A549 (cell line): Measurements from ENCODE around the gene NAP1L4. TPM values are rescaled to one million over a fixed set of nuclear protein-coding genes. Genes with fewer than 3 reads are reported as not detected.

Experiments
- ATAC-seq, 2 experiments: fragments of 200-7000 bp in 1 of 2; fragments of >200 bp in 1 of 2; cut with Nextera tagmentation in 1 of 2; cut with Tn5 transposase in 1 of 2; 3 replicates each; pipeline versions ENCODE4 v1.8.0 to v1.9.1; 2018 to 2020; ENCODE audit warnings: mild to moderate bottlenecking in 1 of 2, moderate library complexity in 1 of 2
- CTCF ChIA-PET: fragments of 300-600 bp; sonication (Branson Sonifier 250); formaldehyde crosslinking; extraction: SDS; loops from one replicate; lab custom pipeline; 2021; ENCODE audit warnings: antibody characterized with exemption, inconsistent platforms; lab: Yijun Ruan, JAX
- POLR2A ChIA-PET: fragments of 350-600 bp; formaldehyde crosslinking; extraction: SDS; loops from one replicate; lab custom pipeline; 2021; ENCODE audit warnings: antibody characterized with exemption, inconsistent platforms; lab: Yijun Ruan, JAX
- DNase-seq, 2 experiments: peaks; one replicate each; pipeline versions ENCODE4 v3.0.0 to v3.0.0-alpha.2; 2011 to 2016; ENCODE audit warnings: low read depth in 1 of 2, low spot score in 1 of 2
- FAIRE-seq: peaks from 2 replicates; lab custom pipeline; 2011; peaks lifted over from hg19 to GRCh38; lab: Jason Lieb, UNC
- H3K27ac ChIP-seq, 2 experiments: fragments of >200 bp; sonication (Bioruptor Twin); formaldehyde crosslinking; 3 replicates each; pipeline ENCODE4 v1.5.1; 2016 to 2017
- H3K4me1 ChIP-seq: fragments of >200 bp; sonication (Bioruptor Twin); formaldehyde crosslinking; 3 replicates; pipeline ENCODE4 v1.6.1; 2016
- H3K4me2 ChIP-seq: fragments of >200 bp; sonication (Bioruptor Twin); formaldehyde crosslinking; 3 replicates; pipeline ENCODE4 v1.6.1; 2016
- H3K4me3 ChIP-seq: fragments of >200 bp; sonication (Bioruptor Twin); formaldehyde crosslinking; 3 replicates; pipeline ENCODE4 v1.5.1; 2016
- H3K9me3 ChIP-seq: fragments of >200 bp; sonication (Bioruptor Twin); formaldehyde crosslinking; 3 replicates; pipeline ENCODE4 v1.6.1; 2016
- ATOH8 ChIP-seq: fragments of 250-450 bp; sonication (Bioruptor Pico); IDR thresholded peaks from 2 replicates; pipeline ENCODE4 v1.5.0; 2020; ENCODE audit warnings: low read depth, mild to moderate bottlenecking, moderate library complexity
- BCL3 ChIP-seq: fragments of >200 bp; sonication (Bioruptor Twin); formaldehyde crosslinking; IDR thresholded peaks from 3 replicates; pipeline ENCODE4 v1.6.1; 2016
- CEBPB ChIP-seq, 2 experiments: fragments of >200 bp in 1 of 2; sonication (Bioruptor Twin) in 1 of 2; formaldehyde crosslinking in 1 of 2; IDR thresholded peaks; 2 replicates each; pipeline ENCODE4 v1.6.1; 2012 to 2016
- CHD4 ChIP-seq: fragments of 200-600 bp; sonication (generic); IDR thresholded peaks from 2 replicates; pipeline ENCODE4 v1.6.1; 2016; ENCODE audit warnings: antibody characterized with exemption, mild to moderate bottlenecking, borderline replicate concordance
- CTCF ChIP-seq: fragments of >200 bp; sonication (Bioruptor Twin); formaldehyde crosslinking; IDR thresholded peaks from 3 replicates; pipeline ENCODE4 v1.5.1; 2016
- EHMT2 ChIP-seq: fragments of 200-600 bp; sonication (generic); IDR thresholded peaks from 2 replicates; pipeline ENCODE4 v1.6.1; 2016; ENCODE audit warnings: antibody characterized with exemption, low read depth, mild to moderate bottlenecking, moderate library complexity
- ELK1 ChIP-seq: fragments of 150-350 bp; IDR thresholded peaks from 2 replicates; pipeline ENCODE4 v1.6.1; 2014; ENCODE audit warnings: low read depth, mild to moderate bottlenecking, low read length
- EP300 ChIP-seq, 2 experiments: fragments of >200 bp; sonication (Bioruptor Twin); formaldehyde crosslinking; IDR thresholded peaks; 2 replicates in 1 of 2; 3 replicates in 1 of 2; pipeline ENCODE4 v1.6.1; 2016 to 2017
- ESRRA ChIP-seq: fragments of 150-350 bp; IDR thresholded peaks from 2 replicates; pipeline ENCODE4 v1.6.1; 2014; ENCODE audit warnings: mild to moderate bottlenecking, low read length, borderline replicate concordance
- FOSL2 ChIP-seq, 2 experiments: fragments of 450-650 bp in 1 of 2; fragments of >200 bp in 1 of 2; sonication (Bioruptor Twin) in 1 of 2; formaldehyde crosslinking; IDR thresholded peaks; 2 replicates each; pipeline versions ENCODE4 v1.5.0 to v1.6.1; 2016 to 2020; ENCODE audit warnings: mild to moderate bottlenecking in 1 of 2, moderate library complexity in 1 of 2
- FOXS1 ChIP-seq: fragments of 250-450 bp; sonication (Bioruptor Pico); IDR thresholded peaks from 2 replicates; pipeline ENCODE4 v1.5.0; 2020; ENCODE audit warnings: mild to moderate bottlenecking, moderate library complexity
- HEYL ChIP-seq: fragments of 250-450 bp; sonication (Bioruptor Pico); IDR thresholded peaks from 2 replicates; pipeline ENCODE4 v1.8.0; 2021; ENCODE audit warnings: mild to moderate bottlenecking, moderate library complexity
- HOXB5 ChIP-seq: fragments of 250-450 bp; sonication (Bioruptor Pico); IDR thresholded peaks from 2 replicates; pipeline ENCODE4 v1.5.0; 2020; ENCODE audit warnings: mild to moderate bottlenecking, moderate library complexity
- JUN ChIP-seq, 2 experiments: fragments of >200 bp; sonication (Bioruptor Twin); formaldehyde crosslinking; IDR thresholded peaks; 2 replicates in 1 of 2; 3 replicates in 1 of 2; pipeline ENCODE4 v1.6.1; 2016 to 2017
- MAFK ChIP-seq: fragments of 450-650 bp; IDR thresholded peaks from 2 replicates; pipeline ENCODE4 v1.6.1; 2014; ENCODE audit not compliant: partially characterized antibody
- MAZ ChIP-seq: fragments of 150-350 bp; IDR thresholded peaks from 2 replicates; pipeline ENCODE4 v1.6.1; 2014; ENCODE audit warnings: antibody characterized with exemption, low read depth, low read length, borderline replicate concordance
- MYC ChIP-seq: IDR thresholded peaks from 2 replicates; pipeline ENCODE4 v1.6.1; 2012; ENCODE audit warnings: mild to moderate bottlenecking, inconsistent platforms, low read length, improper control_type of control experiment, borderline replicate concordance
- NPAS2 ChIP-seq: fragments of 250-450 bp; sonication (Bioruptor Pico); IDR thresholded peaks from 2 replicates; pipeline ENCODE4 v1.8.0; 2022; ENCODE audit warnings: mild to moderate bottlenecking, moderate library complexity, borderline replicate concordance
- POLR2A ChIP-seq: IDR thresholded peaks from 2 replicates; pipeline ENCODE4 v1.6.1; 2012; ENCODE audit warnings: mild to moderate bottlenecking, low read length
- RAD21 ChIP-seq, 2 experiments: fragments of >200 bp in 1 of 2; sonication (Bioruptor Twin) in 1 of 2; formaldehyde crosslinking in 1 of 2; IDR thresholded peaks in 1 of 2; conservative IDR thresholded peaks in 1 of 2; 2 replicates in 1 of 2; 3 replicates in 1 of 2; pipeline ENCODE4 v1.6.1; 2012 to 2018; ENCODE audit warnings: inconsistent platforms in 1 of 2
- RCOR1 ChIP-seq: fragments of 150-350 bp; IDR thresholded peaks from 2 replicates; pipeline ENCODE4 v1.6.1; 2014; ENCODE audit warnings: antibody characterized with exemption, low read length, low read depth
- ZNF302 ChIP-seq: fragments of 250-450 bp; sonication (Bioruptor Pico); IDR thresholded peaks from 2 replicates; pipeline ENCODE4 v1.9.0; 2021; ENCODE audit warnings: inconsistent platforms, mild to moderate bottlenecking, moderate library complexity
- whole genome bisulfite sequencing: methylation state at CpG from one replicate; pipeline ENCODE4 v1.1.6; 2017; ENCODE audit errors: missing lambda C conversion rate; 5-methylcytosine and 5-hydroxymethylcytosine counted together
- polyA plus RNA-seq, 4 experiments: library from polyadenylated mRNA; depleted of rRNA in 3 of 4; stranded (reverse); fragments of >200 nt; fragmentation: RNase III in 1 of 4; extraction: RNeasy Plus Mini Kit Qiagen cat#74134 plus additional on column Dnase treatment in 1 of 4; gene quantifications; 2 replicates in 3 of 4; 3 replicates in 1 of 4; pipeline ENCODE4 v1.2.3, GENCODE V29; 2011 to 2017

Gene NAP1L4
- polyA plus RNA-seq, 2 of the 4 experiments (the other 2 are of a cell fraction) = 132 to 148 TPM

GRCh38 chr11:2904153-2905052 is 87.7 kb downstream of the NAP1L4 start:
- no peak for TF ChIP-seq MAFK
- no peak for TF ChIP-seq RAD21 (conservative IDR thresholded peaks at IDR 0.05 in 1 of 2, IDR thresholded peaks at IDR 0.05 in 1 of 2)
- no peak for TF ChIP-seq EP300 (IDR thresholded peaks at IDR 0.05)
- TF ChIP-seq MAZ = no peak
- TF ChIP-seq ELK1 = no peak
- ChIA-PET POLR2A (interaction anchor here (2.2 to 4.4 kb wide), 2 partner anchors 9 to 25 kb away, joined by 9 to 74 read pairs; partner anchors contain the start of gene PHLDA2), CTCF (interaction anchor here (0.7 to 7.3 kb wide), 11 partner anchors 12 to 502 kb away, joined by 3 to 90 read pairs (median 6); partner anchors contain the start of gene PHLDA2)
- peak overlapping the region; percentile 98 for H3K4me2 ChIP-seq
- DNase-seq (peak in 1 of 2 experiments; percentile 38), FAIRE-seq (no peak), ATAC-seq (peak in 1 of 2 experiments; percentile 9; a peak in 2 of 6 replicates)
- 27% methylated on average over 19 of the region's 21 CpGs for whole genome bisulfite sequencing
- peaks cover 24% of the 10 kb centered on the region for H3K4me1 ChIP-seq
- H3K9me3 ChIP-seq = no peaks in the 10 kb centered on the region
- peak overlapping the region; percentile 90 for H3K4me3 ChIP-seq
- peak overlapping the region; percentile 97 to 98 for H3K27ac ChIP-seq

GRCh38 chr11:2903672-2904011 is 88.5 kb downstream of the NAP1L4 start:
- DNase-seq (no peak), FAIRE-seq (no peak), ATAC-seq (peak; percentile 26 to 41)
- 16% methylated on average over 7 of the region's 7 CpGs for WGBS
- ChIA-PET POLR2A (interaction anchor here (1.9 to 4.4 kb wide), 3 partner anchors 10 to 26 kb away, joined by 9 to 74 read pairs (median 9); partner anchors contain the start of gene PHLDA2), CTCF (interaction anchor here (0.7 to 7.3 kb wide), 11 partner anchors 8 to 503 kb away, joined by 3 to 90 read pairs (median 5); partner anchors contain the start of gene PHLDA2)
- H3K4me2 ChIP-seq = peak overlapping the region; percentile 98
- H3K9me3 ChIP-seq = no peaks in the 10 kb centered on the region
- H3K4me1 ChIP-seq = peaks cover 32% of the 10 kb centered on the region
- H3K27ac ChIP-seq = peak overlapping the region; percentile 97 to 98
- TF ChIP-seq CEBPB (IDR thresholded peaks at IDR 0.05) = no peak
- peak; percentile 24 to 29; a peak in 2 of 5 replicates for TF ChIP-seq RAD21 (conservative IDR thresholded peaks at IDR 0.05 in 1 of 2, IDR thresholded peaks at IDR 0.05 in 1 of 2)
- no peak for TF ChIP-seq FOXS1 (CRISPR knock-in tag)
- TF ChIP-seq CTCF = peak; percentile 31; the same call in 2 of the 3 replicates
- peak overlapping the region; percentile 90 for H3K4me3 ChIP-seq

GRCh38 chr11:2902784-2903671 is 89.1 kb downstream of the NAP1L4 start:
- ChIA-PET CTCF (interaction anchor here (0.7 to 7.3 kb wide), 13 partner anchors 9 to 504 kb away, joined by 3 to 90 read pairs (median 5); partner anchors contain the start of gene PHLDA2), POLR2A (interaction anchor here (1.4 to 4.4 kb wide), 5 partner anchors 10 to 526 kb away, joined by 3 to 74 read pairs (median 9); partner anchors contain the start of gene PHLDA2)
- peak; percentile 55 to 67 for ATAC-seq
- no peaks in the 10 kb centered on the region for H3K9me3 ChIP-seq
- TF ChIP-seq MAFK (peak; percentile 58), EHMT2 (no peak), CHD4 (no peak), POLR2A (peak; percentile 57), MYC (no peak), HEYL (no peak), FOSL2 (IDR thresholded peaks at IDR 0.05) (no peak), FOSL2 (CRISPR knock-in tag; IDR thresholded peaks at IDR 0.05) (peak; percentile 64), NPAS2 (CRISPR knock-in tag) (no peak), ESRRA (no peak), BCL3 (no peak), JUN (IDR thresholded peaks at IDR 0.05) (peak in 1 of 2 experiments; percentile 36; a peak in 1 of 5 replicates), RCOR1 (no peak), ATOH8 (no peak), HOXB5 (CRISPR knock-in tag) (no peak), ZNF302 (CRISPR knock-in tag) (no peak), MAZ (no peak)
- TF ChIP-seq, all 56 proteins: peak for 4
- Histone ChIP-seq H3K4me2 (peak overlapping the region; percentile 98), H3K4me3 (peak overlapping the region; percentile 90), H3K27ac (peak overlapping the region; percentile 97 to 98), H3K4me1 (peaks cover 38% of the 10 kb centered on the region)
- WGBS = under 1% methylated on average over 12 of the region's 23 CpGs
- DNase-seq (peak in 1 of 2 experiments; percentile 73), FAIRE-seq (no peak)
